22Rv1 (cell line): ENCODE data around the gene NPB.
A peak's percentile ranks its signal among the peaks of the same experiment; 100 is the strongest.

ENCODE experiments used
- H3K27ac ChIP-seq: fragments of 450-650 bp; 2 replicates; pipeline ENCODE4 v1.5.1; 2017
- CTCF ChIP-seq: fragments of 450-650 bp; IDR thresholded peaks from 2 replicates; pipeline ENCODE4 v1.5.1; 2017; ENCODE audit warnings: mild to moderate bottlenecking
- ZFX ChIP-seq: fragments of 450-650 bp; IDR thresholded peaks from 2 replicates; pipeline ENCODE4 v1.6.1; 2017; ENCODE audit warnings: antibody characterized with exemption, borderline replicate concordance

The NPB gene

GRCh38 chr17:81902023-81902652 lies at the start of gene NPB:
NPB (plus strand) TSS chr17:81902238; CDS start chr17:81902278, 40 bp downstream.
- TF ChIP-seq ZFX (no peak), CTCF (no peak)
- peak within 1 kb of the TSS; percentile 72 for H3K27ac ChIP-seq

GRCh38 chr17:81854974-81855774 lies 46.9 kb upstream of the NPB start:
- no peak overlapping the region for H3K27ac ChIP-seq
- TF ChIP-seq CTCF (no peak), ZFX (no peak)

- peak overlapping the region; percentile 99; the same call in 1 of the 2 replicates for H3K27ac ChIP-seq
- TF ChIP-seq ZFX = no peak
- TF ChIP-seq CTCF = no peak
Observed at GRCh38 chr17:81858170-81858966, 43.7 kb upstream of the NPB start.

DNA sequence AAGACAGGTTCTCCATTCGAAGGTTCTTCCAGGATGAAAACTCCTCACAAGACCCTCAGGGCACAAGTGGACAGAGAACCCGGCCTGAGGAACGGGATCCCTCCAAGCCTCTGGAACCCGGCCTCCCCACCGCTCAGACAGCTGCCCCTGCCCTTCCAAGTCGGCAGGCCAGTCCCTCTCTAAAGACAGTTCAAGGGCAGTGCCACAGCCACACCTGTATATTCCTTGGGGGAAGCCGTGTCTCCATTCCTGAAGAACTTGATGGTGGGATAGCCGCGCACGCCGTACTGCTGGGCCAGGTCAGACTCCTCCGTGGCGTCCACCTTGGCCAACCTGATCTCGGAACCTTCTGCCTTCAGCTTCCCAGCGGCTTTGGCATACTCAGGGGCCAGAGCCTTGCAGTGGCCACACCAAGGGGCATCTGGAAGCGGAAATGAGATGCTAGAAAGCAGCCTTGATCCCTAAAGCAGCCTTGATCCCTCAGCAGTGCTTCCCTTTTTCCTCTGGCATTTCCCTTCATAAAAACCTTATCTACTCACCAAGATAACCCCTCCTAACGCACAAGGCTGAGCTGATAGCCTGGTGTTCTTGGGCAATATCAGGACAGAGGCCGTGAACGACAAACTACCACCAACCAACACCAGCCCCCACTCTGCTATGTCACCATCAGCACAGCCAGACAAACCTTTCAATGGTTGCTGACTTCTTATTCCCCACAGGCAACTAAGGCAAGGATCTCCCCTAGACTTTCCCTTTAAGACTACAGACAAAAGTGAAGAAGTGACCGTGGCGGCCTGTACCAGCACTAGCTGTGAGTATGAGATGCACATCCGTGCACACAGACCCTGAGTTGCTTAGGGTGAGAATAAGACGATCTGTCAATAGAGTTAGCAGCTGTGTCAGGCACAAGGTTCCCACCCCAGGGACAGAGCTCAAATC lies 42.8 kb upstream of the NPB start:
- TF ChIP-seq ZFX (no peak), CTCF (no peak)
- peak overlapping the region; percentile 99 for H3K27ac ChIP-seq

DNA sequence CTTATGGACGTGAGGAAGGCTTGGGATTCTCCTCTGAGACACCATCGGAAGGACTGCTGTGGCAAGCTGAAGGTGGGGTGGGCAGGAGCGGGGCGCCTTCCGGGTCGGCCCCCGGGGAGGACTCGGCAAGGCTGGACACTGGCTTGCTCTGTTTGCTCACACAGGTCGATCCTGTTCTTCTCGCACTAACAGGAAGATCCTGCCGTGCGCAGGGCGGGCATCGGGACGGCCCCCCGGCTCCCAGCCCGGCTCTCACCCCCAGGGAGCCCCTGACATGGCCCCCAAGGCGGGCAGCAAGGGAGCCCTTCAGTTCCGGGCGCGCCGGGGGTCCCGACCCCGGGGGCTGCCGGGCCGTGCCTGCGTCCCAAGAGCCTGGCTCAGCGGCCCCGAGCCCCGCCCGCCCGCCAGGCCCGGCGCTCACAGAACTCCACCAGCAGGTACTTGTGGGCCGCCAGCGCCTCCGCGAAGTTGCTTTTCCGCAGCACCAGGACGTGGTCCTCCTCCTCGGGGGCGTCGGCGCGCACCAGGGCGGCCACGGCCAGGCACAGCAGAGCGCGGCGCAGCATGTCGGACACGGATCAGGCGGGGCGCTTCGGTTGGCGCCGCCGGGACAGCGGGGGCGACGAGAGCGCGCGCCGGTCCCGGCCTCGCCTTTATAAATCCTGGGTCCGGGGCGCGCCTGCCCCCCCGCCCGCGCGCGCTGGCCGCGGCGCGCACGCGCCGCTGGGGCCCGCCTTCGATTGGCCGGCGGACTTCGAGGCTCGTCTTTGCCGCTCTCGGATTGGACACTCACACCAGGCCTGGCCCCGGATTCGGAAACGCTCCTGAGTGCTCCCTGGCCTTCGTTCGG lies 41.9 kb upstream of the NPB start, which contains the start of gene P4HB:
Gene P4HB, minus strand, starts transcription at position 630 of the 850 bp plus-strand sequence. Its CDS starts 64 bp downstream, at position 566.
- peak within 1 kb of the TSS; percentile 99 for H3K27ac ChIP-seq
- no peak for TF ChIP-seq ZFX
- no peak; the same call in 1 of the 2 replicates for TF ChIP-seq CTCF
